Head of caudate nucleus (tissue), 42 donors: Measurements from ENCODE around the gene PGC.
A peak's percentile ranks its signal among the peaks of the same experiment; 100 is the strongest.

ENCODE experiments used
- DNase-seq, 42 donors: peaks; one replicate each; pipeline versions ENCODE4 v3.0.0 to v3.0.0-alpha.2; 2020 to 2021; ENCODE audit warnings: mixed read lengths in 7 of 42
- intact Hi-C: fragments of 100-400 bp; cut with DNase I; formaldehyde crosslinking; loops from one replicate; pipeline ENCODE4 v1.15.0; 2022

Gene PGC

GRCh38 chr6:41757931-41758640 lies 10.9 kb upstream of the PGC start:
- peak in 38 of 42 donors; percentile 17 to 82 (median 58) for DNase-seq
- intact Hi-C loops: no loop called here

- DNase-seq: no peak
- intact Hi-C loops: no loop called here
These were observed 10.1 kb upstream of the PGC start for GRCh38 chr6:41757271-41757670.

- no peak for DNase-seq
- intact Hi-C loops: no loop called here
These were observed 9.2 kb upstream of the PGC start for GRCh38 chr6:41756354-41756753.

- no peak for DNase-seq
- intact Hi-C loops: no loop called here
These were observed 8.7 kb upstream of the PGC start for GRCh38 chr6:41755895-41756294.

- no peak for DNase-seq
- intact Hi-C loops: no loop called here
These were observed 3.2 kb upstream of the PGC start for GRCh38 chr6:41750374-41750773.

GRCh38 chr6:41748542-41748941 lies 1.3 kb upstream of the PGC start:
- DNase-seq: no peak
- intact Hi-C loops: no loop called here

GRCh38 chr6:41748102-41748477 lies 893 bp upstream of the PGC start:
- intact Hi-C loops: no loop called here
- DNase-seq: no peak

- no peak for DNase-seq
These were observed 1.1 kb downstream of the PGC start for GRCh38 chr6:41746107-41746506.

GRCh38 chr6:41744236-41744787 lies 2.9 kb downstream of the PGC start:
- DNase-seq: no peak
- intact Hi-C loops: no loop called here

More at GRCh38 chr6:41746107-41746506, 1.1 kb downstream of the PGC start:
- intact Hi-C loops: no loop called here

GRCh38 chr6:41743406-41744235 lies 3.6 kb downstream of the PGC start:
- DNase-seq: no peak
- intact Hi-C loops: no loop called here

GRCh38 chr6:41741625-41742490 lies 5.3 kb downstream of the PGC start:
- intact Hi-C loops: no loop called here
- no peak for DNase-seq

- intact Hi-C loops: no loop called here
- DNase-seq: no peak
These were observed 6.6 kb downstream of the PGC start for GRCh38 chr6:41740366-41741162.

- no peak for DNase-seq
- intact Hi-C loops: no loop called here
These were observed 8.2 kb downstream of the PGC start for GRCh38 chr6:41739041-41739440.

- intact Hi-C loops: no loop called here
- no peak for DNase-seq
These were observed 9.5 kb downstream of the PGC start for GRCh38 chr6:41737591-41738130.

GRCh38 chr6:41736800-41737555 lies 10.2 kb downstream of the PGC start:
- no peak for DNase-seq
- intact Hi-C loops: no loop called here

GRCh38 chr6:41736186-41736733 lies 10.9 kb downstream of the PGC start:
- intact Hi-C loops: no loop called here
- DNase-seq: no peak
